HEK293T (cell line): ENCODE data around the gene ITGB2.

Experiments
- ARNT ChIP-seq: fragments of 450-650 bp; IDR thresholded peaks from 2 replicates; pipeline ENCODE4 v1.6.1; 2017; ENCODE audit warnings: mild to moderate bottlenecking
- CTBP1 ChIP-seq: fragments of 450-650 bp; IDR thresholded peaks from 2 replicates; pipeline ENCODE4 v1.6.1; 2016; ENCODE audit warnings: borderline replicate concordance
- FOXM1 ChIP-seq: fragments of 450-650 bp; IDR thresholded peaks from 2 replicates; pipeline ENCODE4 v1.6.1; 2017; ENCODE audit warnings: mild to moderate bottlenecking, borderline replicate concordance
- NFRKB ChIP-seq: fragments of 450-650 bp; IDR thresholded peaks from 2 replicates; pipeline ENCODE4 v1.6.1; 2016; ENCODE audit warnings: mild to moderate bottlenecking, moderate library complexity
- SP1 ChIP-seq: fragments of 450-650 bp; IDR thresholded peaks from 2 replicates; pipeline ENCODE4 v1.6.1; 2017
- ZNF384 ChIP-seq: fragments of 450-650 bp; IDR thresholded peaks from 2 replicates; pipeline ENCODE4 v1.6.1; 2016
- TF ChIP-seq, protein P1 (sequence below): fragments of 450-650 bp; IDR thresholded peaks from 2 replicates; pipeline ENCODE4 v1.6.1; 2016

DNA sequence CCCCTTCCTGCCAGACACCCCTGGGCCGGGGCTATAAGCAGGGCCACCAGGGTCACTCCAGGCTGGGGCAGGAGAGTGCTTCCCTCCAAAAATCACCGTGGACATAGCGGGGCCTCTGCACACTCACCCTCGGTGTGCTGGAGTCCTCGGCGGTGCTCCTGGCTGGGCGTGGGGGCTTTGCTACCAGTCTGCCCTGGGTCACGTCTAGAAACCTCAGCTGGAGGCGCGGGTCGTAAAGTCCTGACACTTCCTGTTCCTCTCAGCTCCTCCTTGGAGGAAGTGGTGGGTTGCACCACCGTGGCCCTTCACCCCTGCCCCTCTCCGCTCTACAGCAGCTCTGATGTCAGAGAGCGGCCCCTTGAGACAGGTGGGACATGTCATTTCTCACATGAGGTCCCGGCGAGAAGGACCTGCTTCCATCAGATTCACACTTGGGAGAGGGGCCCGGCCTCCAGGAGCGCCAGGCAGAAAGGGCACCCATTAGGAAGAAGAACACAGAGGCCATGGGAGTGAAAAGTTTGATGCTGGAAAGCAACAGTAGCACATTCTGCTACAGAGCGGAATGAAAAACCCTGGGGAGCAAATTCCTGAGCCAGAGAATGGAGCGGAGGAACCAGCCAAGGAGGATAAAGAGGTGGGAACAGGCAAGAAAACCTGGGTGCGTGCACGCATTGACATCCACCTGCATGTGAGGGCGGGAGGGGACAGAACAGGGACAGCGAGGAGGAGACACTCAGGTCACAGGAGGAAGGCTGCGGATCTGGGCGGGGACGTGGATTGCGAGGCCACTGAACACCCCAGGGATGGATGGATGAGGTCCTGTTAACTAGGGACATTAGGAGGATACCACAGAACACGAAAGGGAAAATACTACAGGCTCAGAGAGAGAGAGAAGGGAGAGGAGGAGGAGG is at the start of gene ITGB2:
- TF ChIP-seq ZNF384 (no peak), SP1 (no peak), CTBP1 (no peak), FOXM1 (no peak), ARNT (no peak), NFRKB (no peak)
- TF ChIP-seq, protein P1, sequence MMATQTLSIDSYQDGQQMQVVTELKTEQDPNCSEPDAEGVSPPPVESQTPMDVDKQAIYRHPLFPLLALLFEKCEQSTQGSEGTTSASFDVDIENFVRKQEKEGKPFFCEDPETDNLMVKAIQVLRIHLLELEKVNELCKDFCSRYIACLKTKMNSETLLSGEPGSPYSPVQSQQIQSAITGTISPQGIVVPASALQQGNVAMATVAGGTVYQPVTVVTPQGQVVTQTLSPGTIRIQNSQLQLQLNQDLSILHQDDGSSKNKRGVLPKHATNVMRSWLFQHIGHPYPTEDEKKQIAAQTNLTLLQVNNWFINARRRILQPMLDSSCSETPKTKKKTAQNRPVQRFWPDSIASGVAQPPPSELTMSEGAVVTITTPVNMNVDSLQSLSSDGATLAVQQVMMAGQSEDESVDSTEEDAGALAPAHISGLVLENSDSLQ = no peak
